Measurements from ENCODE around the gene LCN6.

DNA sequence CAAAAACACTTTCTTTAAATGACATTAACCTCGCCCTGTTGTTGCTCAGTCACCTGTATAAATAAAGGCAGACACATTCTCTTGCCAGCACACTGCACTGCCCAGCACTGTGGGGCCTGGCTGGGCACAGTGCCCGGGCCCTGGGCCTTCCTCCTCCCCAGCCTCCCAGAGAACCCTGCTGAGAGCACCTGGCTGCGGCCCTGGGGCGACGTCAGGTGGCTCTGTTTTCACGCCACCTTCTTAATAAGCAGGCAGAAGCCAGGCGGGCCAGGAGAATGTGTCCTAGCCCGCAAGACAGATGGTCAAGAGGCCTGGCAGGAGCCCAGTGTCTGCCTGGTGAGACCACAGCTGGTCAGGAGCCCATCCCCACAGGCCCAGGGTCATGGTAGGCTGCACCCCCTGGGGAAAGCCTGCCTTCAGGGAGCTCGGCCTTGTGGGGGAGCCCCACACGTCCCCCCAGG lies 52.9 kb downstream of the LCN6 start:
- TF ChIP-seq, protein P1, sequence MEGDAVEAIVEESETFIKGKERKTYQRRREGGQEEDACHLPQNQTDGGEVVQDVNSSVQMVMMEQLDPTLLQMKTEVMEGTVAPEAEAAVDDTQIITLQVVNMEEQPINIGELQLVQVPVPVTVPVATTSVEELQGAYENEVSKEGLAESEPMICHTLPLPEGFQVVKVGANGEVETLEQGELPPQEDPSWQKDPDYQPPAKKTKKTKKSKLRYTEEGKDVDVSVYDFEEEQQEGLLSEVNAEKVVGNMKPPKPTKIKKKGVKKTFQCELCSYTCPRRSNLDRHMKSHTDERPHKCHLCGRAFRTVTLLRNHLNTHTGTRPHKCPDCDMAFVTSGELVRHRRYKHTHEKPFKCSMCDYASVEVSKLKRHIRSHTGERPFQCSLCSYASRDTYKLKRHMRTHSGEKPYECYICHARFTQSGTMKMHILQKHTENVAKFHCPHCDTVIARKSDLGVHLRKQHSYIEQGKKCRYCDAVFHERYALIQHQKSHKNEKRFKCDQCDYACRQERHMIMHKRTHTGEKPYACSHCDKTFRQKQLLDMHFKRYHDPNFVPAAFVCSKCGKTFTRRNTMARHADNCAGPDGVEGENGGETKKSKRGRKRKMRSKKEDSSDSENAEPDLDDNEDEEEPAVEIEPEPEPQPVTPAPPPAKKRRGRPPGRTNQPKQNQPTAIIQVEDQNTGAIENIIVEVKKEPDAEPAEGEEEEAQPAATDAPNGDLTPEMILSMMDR (IDR thresholded peaks at IDR 0.05), result no peak
- TF ChIP-seq POLR2A (IDR thresholded peaks at IDR 0.05), result no peak
